GM12874 (cell line): ENCODE results near the gene MTX2.

ENCODE experiments used
- CTCF ChIP-seq: IDR thresholded peaks from 2 replicates; pipeline ENCODE4 v1.5.1; 2011; ENCODE audit warnings: low read depth, mild to moderate bottlenecking, control low read depth, low read length, moderate library complexity; ENCODE audit not compliant: insufficient read depth

MTX2 gene

GRCh38 chr2:176242276-176242675 is 27.0 kb upstream of the MTX2 start:
- no peak for TF ChIP-seq CTCF

GRCh38 chr2:176246331-176246730 is 22.9 kb upstream of the MTX2 start:
- TF ChIP-seq CTCF: no peak

GRCh38 chr2:176247859-176248258 is 21.4 kb upstream of the MTX2 start:
- TF ChIP-seq CTCF: no peak

- TF ChIP-seq CTCF: no peak
These were observed 17.3 kb upstream of the MTX2 start for GRCh38 chr2:176251928-176252327.

- TF ChIP-seq CTCF: no peak
These were observed 8.6 kb upstream of the MTX2 start for GRCh38 chr2:176260689-176261088.

- TF ChIP-seq CTCF: no peak
These were observed 8.1 kb upstream of the MTX2 start for GRCh38 chr2:176261136-176261535.

- TF ChIP-seq CTCF: no peak
These were observed 295 bp upstream of the MTX2 start for GRCh38 chr2:176268976-176269318.
